BLaER1 (cell line): Measurements from ENCODE around the gene COQ2.
"Not testable (repeated sequence)": the region's sequence is repeated elsewhere in the genome, so short reads cannot be mapped to it uniquely, and the experiment has no call there.

Experiments used
- H3K27ac ChIP-seq: shearing (Covaris generic); formaldehyde crosslinking; 2 replicates; pipeline ENCODE4 v1.8.1; 2022
- H3K27me3 ChIP-seq: shearing (Covaris generic); formaldehyde crosslinking; 2 replicates; pipeline ENCODE4 v1.8.1; 2022
- H3K36me3 ChIP-seq: shearing (Covaris generic); formaldehyde crosslinking; 2 replicates; pipeline ENCODE4 v1.8.1; 2022
- H3K4me1 ChIP-seq: shearing (Covaris generic); formaldehyde crosslinking; 2 replicates; pipeline ENCODE4 v1.8.1; 2022
- H3K4me2 ChIP-seq: shearing (Covaris generic); formaldehyde crosslinking; 2 replicates; pipeline ENCODE4 v1.8.1; 2022
- H3K4me3 ChIP-seq: shearing (Covaris generic); formaldehyde crosslinking; 2 replicates; pipeline ENCODE4 v1.8.1; 2022
- H3K9ac ChIP-seq: shearing (Covaris generic); formaldehyde crosslinking; 2 replicates; pipeline ENCODE4 v1.8.1; 2022
- H3K9me3 ChIP-seq: shearing (Covaris generic); formaldehyde crosslinking; 2 replicates; pipeline ENCODE4 v1.8.1; 2022
- H4K20me1 ChIP-seq: shearing (Covaris generic); formaldehyde crosslinking; 2 replicates; pipeline ENCODE4 v1.8.1; 2022
- Cebpa-rat ChIP-seq: shearing (Covaris generic); IDR thresholded peaks from 2 replicates; pipeline ENCODE4 v1.8.1; 2022

COQ2 gene

DNA sequence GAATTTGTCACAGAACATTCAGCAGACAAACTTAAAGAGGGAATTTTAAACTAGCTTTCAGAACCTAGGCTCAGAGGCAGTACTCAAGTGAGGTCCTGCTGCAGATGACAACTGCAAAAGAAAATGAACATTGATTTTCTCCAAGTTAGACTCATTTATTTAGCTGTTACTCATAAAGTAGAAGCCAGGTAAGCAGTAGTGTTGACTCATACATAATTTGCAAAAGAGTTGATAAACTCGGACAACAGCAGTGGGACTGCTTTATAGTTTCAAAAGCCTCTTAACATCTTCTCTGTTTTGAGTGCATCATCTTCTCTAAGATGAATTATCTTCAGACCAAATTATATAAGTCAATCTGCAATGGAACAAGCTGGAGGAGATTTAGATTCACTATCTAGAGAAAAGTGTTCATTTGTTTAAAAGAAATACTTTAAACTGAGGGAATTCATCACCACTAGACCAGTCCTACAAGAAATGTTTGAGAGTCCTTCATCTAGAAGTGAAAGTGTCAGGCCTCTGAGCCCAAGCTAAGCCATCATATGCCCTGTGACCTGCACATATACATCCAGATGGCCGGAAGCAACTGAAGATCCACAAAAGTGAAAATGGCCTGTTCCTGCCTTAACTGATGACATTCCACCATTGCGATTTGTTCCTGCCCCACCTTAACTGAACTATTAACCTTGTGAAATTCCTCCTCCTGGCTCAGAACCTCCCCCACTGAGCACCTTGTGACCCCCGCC is 49.5 kb downstream of the COQ2 start:
- Histone ChIP-seq H3K4me1 (peaks cover 5% of the 10 kb centered on the region), H3K27ac (no peak overlapping the region)

DNA sequence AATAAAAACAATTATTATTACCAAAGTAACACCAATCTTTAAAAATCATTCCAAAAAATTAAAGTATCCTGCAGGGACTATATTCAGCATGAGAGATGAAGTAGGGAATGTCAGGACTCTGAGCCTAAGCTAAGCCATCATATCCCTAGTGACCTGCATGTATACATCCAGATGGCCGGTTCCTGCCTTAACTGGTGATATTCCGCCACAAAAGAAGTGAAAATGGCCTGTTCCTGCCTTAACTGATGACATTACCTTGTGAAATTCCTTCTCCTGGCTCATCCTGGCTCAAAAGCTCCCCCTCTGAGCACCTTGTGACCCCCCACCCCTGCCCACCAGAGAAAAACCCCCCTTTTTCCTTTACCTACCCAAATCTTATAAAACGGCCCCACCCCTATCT is 50.2 kb downstream of the COQ2 start:
- H3K27ac ChIP-seq, H3K9ac ChIP-seq, H3K9me3 ChIP-seq, H3K4me1 ChIP-seq, H3K4me2 ChIP-seq, H3K27me3 ChIP-seq, H4K20me1 ChIP-seq, H3K4me3 ChIP-seq, H3K36me3 ChIP-seq: not testable (repeated sequence)

More for the DNA sequence above, 49.5 kb downstream of the COQ2 start:
- Histone ChIP-seq H3K27me3 (no peaks in the 10 kb centered on the region), H4K20me1 (no peaks in the 10 kb centered on the region), H3K36me3 (0 out of 2 replicates have a peak, but pooled peaks cover under 1% of the 10 kb centered on the region), H3K4me3 (no peak overlapping the region), H3K9ac (no peak overlapping the region), H3K4me2 (no peak overlapping the region), H3K9me3 (no peaks in the 10 kb centered on the region)
- no peak for TF ChIP-seq Cebpa-rat

DNA sequence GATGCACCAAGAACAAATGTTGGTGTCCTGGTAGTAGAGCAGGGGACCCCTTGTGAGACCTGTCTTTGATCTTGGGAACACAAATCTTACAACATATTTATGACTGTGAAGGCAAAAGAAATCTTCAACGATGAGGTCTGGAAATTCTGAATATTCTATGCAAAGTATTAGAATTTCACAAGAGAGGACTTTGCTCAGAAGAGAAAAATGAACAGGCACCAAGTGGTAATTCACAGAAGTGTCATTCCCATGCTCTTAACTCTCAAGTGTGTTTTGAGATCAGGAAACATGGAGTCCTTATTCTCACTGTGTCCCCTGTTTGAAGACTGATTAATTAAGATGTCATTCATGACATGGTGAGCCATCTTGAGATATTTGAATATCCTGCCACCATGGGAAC is 52.5 kb downstream of the COQ2 start:
- Histone ChIP-seq H3K4me2 (0 out of 2 replicates have a peak overlapping the region, but pooled peaks have one; percentile 8), H3K27me3 (no peaks in the 10 kb centered on the region), H3K4me1 (peaks cover 5% of the 10 kb centered on the region), H4K20me1 (no peaks in the 10 kb centered on the region), H3K36me3 (0 out of 2 replicates have a peak, but pooled peaks cover 9% of the 10 kb centered on the region), H3K9me3 (peaks cover 4% of the 10 kb centered on the region; the same call in 1 of the 2 replicates), H3K9ac (no peak overlapping the region), H3K4me3 (no peak overlapping the region), H3K27ac (no peak overlapping the region)
- no peak for TF ChIP-seq Cebpa-rat

DNA sequence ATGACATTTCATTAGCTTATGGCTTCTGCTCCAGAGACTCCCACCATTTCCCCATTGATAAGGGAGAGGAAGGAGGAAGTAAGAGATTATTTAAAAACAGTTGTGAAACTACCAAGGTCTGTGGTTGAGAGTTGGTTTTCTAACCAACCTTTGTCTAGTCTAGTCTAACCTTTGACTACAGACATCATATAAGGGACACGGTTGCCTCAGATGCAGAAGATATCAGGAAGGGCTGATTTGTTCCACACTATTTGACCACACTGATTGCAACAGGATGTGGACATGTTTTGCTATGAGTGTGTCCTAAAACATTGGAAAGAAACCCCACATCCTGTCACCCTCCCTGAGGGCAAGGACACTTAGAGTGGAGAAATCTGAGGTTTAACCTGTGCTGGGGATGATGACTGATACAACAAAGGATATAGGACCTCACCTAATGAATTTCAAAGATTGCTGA is 53.0 kb downstream of the COQ2 start:
- Histone ChIP-seq H3K27ac (no peak overlapping the region), H4K20me1 (no peaks in the 10 kb centered on the region), H3K4me1 (peaks cover 5% of the 10 kb centered on the region), H3K4me3 (no peak overlapping the region), H3K9ac (no peak overlapping the region), H3K4me2 (0 out of 2 replicates have a peak overlapping the region, but pooled peaks have one; percentile 8), H3K36me3 (0 out of 2 replicates have a peak, but pooled peaks cover 9% of the 10 kb centered on the region), H3K27me3 (no peaks in the 10 kb centered on the region), H3K9me3 (peaks cover 4% of the 10 kb centered on the region; the same call in 1 of the 2 replicates)
- no peak for TF ChIP-seq Cebpa-rat

DNA sequence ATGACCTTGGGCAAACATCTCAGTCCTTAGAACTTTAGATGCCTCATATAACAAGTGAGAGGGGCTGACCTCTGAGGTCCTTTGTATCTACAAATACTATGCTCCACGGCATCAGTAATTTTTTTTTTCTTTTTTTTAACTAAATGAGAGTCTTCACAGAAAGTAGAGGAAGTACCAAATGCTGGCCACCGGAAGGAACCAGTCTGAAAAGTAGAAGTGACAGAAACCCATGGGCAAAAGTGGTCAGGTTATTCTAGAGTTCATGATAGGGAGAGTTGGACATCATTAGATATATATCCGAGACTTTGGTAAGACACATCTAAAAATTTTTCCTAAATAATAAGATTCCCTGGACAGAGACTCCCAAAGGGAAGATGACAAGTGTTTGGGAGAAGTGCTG is 53.7 kb downstream of the COQ2 start:
- Histone ChIP-seq H3K27me3 (no peaks in the 10 kb centered on the region), H3K9me3 (peaks cover 4% of the 10 kb centered on the region; the same call in 1 of the 2 replicates), H3K36me3 (0 out of 2 replicates have a peak, but pooled peaks cover 9% of the 10 kb centered on the region), H3K4me3 (no peak overlapping the region), H3K9ac (no peak overlapping the region), H3K27ac (no peak overlapping the region), H4K20me1 (no peaks in the 10 kb centered on the region), H3K4me2 (no peak overlapping the region), H3K4me1 (peaks cover 5% of the 10 kb centered on the region)
- no peak for TF ChIP-seq Cebpa-rat

DNA sequence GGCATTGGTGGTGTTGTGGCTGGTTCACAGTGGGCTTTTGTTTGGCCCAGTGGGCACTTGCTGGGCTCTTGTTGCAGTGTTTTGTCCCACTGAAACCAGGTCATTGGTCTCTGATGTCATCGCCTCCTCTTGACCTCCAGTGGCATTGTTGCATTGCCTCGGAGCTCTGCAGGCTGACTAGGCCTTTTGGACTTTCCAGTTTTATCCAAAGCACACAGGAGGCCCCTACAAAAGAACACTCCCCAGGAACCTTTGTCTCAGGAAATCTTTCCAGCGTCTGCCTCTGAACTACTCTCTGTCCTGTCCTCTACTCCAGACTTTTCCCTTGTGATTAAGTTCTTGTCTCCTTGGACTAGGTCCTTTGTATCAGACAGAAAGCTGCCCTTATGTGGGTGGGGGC is 54.8 kb downstream of the COQ2 start:
- H3K4me1 ChIP-seq: peaks cover 5% of the 10 kb centered on the region
- no peaks in the 10 kb centered on the region for H3K27me3 ChIP-seq
- no peak overlapping the region for H3K27ac ChIP-seq
- H4K20me1 ChIP-seq: no peaks in the 10 kb centered on the region
- no peak for TF ChIP-seq Cebpa-rat
- no peak overlapping the region for H3K9ac ChIP-seq
- H3K4me2 ChIP-seq: no peak overlapping the region
- 0 out of 2 replicates have a peak, but pooled peaks cover 9% of the 10 kb centered on the region for H3K36me3 ChIP-seq
- peaks cover 4% of the 10 kb centered on the region; the same call in 1 of the 2 replicates for H3K9me3 ChIP-seq
- no peak overlapping the region for H3K4me3 ChIP-seq

DNA sequence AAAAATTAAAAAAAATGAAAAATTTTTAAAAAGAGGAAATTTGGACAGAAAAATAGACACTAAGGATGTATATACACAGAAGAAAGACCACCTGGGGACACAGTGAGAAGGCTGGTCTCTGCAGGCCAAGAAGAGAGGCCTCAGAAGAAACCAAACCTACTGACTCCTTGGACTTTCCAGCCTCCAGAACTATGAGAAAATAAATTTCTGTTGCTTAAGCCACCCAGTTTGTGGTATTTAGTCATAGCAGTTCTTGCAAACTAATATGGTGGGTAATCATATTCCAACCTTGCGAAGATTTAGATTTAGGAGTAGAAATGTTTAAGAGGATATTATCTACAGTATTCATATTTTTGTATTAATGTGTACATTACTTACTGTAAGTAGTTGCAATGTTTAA is 56.4 kb downstream of the COQ2 start:
- H3K4me1 ChIP-seq: peaks cover 5% of the 10 kb centered on the region
- no peak overlapping the region for H3K4me3 ChIP-seq
- no peak for TF ChIP-seq Cebpa-rat
- no peak overlapping the region for H3K27ac ChIP-seq
- H3K27me3 ChIP-seq: no peaks in the 10 kb centered on the region
- H3K4me2 ChIP-seq: no peak overlapping the region
- H4K20me1 ChIP-seq: no peaks in the 10 kb centered on the region
- H3K9ac ChIP-seq: no peak overlapping the region
- H3K36me3 ChIP-seq: 0 out of 2 replicates have a peak, but pooled peaks cover 9% of the 10 kb centered on the region
- H3K9me3 ChIP-seq: peaks cover 4% of the 10 kb centered on the region; the same call in 1 of the 2 replicates

DNA sequence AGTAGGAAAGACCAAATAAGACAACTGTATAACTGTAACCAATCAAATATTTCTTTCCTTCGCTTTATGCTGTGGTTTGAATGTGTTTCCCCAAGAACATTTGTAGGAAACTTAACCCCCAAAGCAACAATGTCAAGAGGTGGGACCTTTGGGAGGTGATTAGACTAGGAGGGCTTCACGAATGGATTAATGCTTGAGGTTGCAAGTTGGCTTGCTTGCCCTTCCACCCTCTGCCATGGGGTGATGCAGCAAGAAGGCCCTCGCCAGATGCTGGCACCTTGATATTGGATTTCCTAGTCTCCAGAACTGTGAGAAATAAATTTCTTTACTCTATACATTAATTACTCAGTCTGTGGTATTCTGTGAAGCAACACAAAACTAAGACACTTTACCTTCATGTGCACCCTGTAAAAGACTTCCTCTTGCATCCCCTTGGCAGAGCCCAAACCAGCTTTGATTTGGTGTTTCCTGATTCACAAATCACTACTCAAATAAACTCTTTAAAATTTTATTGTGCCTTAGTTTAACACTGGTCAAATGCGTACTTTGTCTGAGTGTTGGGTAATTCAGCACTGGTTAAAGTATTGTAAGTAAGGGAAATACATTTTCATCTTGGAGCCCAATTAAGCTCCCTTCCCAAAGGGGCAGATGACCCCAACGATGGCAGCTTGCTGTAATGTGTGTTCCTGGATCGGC is 59.9 kb downstream of the COQ2 start:
- no peak for TF ChIP-seq Cebpa-rat
- Histone ChIP-seq H3K27ac (no peak overlapping the region), H3K4me3 (no peak overlapping the region), H3K27me3 (no peaks in the 10 kb centered on the region), H4K20me1 (no peaks in the 10 kb centered on the region), H3K36me3 (0 out of 2 replicates have a peak, but pooled peaks cover 5% of the 10 kb centered on the region), H3K4me2 (no peak overlapping the region), H3K4me1 (peaks cover 10% of the 10 kb centered on the region; the same call in 1 of the 2 replicates), H3K9me3 (peaks cover under 1% of the 10 kb centered on the region; the same call in 1 of the 2 replicates), H3K9ac (no peak overlapping the region)

DNA sequence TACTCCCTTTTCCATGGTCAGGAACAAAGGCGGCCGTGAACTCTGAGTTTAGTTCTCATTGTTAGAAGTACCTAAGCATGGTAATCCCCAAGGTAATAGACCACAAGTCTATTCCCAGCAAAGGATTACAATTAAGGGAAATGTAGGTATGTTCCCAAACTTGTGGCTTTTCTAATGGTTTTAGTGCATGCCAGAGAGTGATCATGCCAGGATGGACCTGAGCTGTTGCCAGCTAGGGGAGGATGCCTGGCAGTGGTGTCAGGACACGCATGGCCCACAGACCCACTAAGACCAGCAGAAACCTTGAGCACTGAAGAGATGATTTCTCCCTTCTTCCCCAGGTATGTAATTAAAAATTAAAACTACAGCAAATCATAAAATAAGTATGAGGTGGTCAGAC is 60.8 kb downstream of the COQ2 start:
- TF ChIP-seq Cebpa-rat: no peak
- no peak overlapping the region for H3K4me3 ChIP-seq
- H3K9ac ChIP-seq: no peak overlapping the region
- no peak overlapping the region for H3K4me2 ChIP-seq
- no peaks in the 10 kb centered on the region for H3K27me3 ChIP-seq
- H3K4me1 ChIP-seq: peaks cover 18% of the 10 kb centered on the region
- H3K27ac ChIP-seq: no peak overlapping the region
- H4K20me1 ChIP-seq: no peaks in the 10 kb centered on the region
- H3K36me3 ChIP-seq: no peaks in the 10 kb centered on the region
- H3K9me3 ChIP-seq: no peaks in the 10 kb centered on the region
